AG04450 (cell line): Measurements from ENCODE around the gene DYSF. TPM values are rescaled to one million over a fixed set of nuclear protein-coding genes. Genes with fewer than 3 reads are reported as not detected.

Experiments used
- CTCF ChIA-PET: fragments of 300-600, 350-600 bp; formaldehyde crosslinking; extraction: SDS; loops from one replicate; lab custom pipeline; 2022; ENCODE audit warnings: antibody characterized with exemption, inconsistent platforms; lab: Charles Lee
- POLR2A ChIA-PET: fragments of 350-600 bp; formaldehyde crosslinking; extraction: SDS; loops from one replicate; lab custom pipeline; 2021; ENCODE audit warnings: antibody characterized with exemption, inconsistent platforms; lab: Yijun Ruan, JAX
- DNase-seq: peaks from one replicate; pipeline ENCODE4 v3.0.0-alpha.2; 2011; ENCODE audit warnings: low read depth, low spot score
- H3K27ac ChIP-seq: one replicate; pipeline ENCODE4 v1.5.1; 2012; ENCODE audit warnings: low read depth, low read length, control low read depth
- H3K27me3 ChIP-seq: one replicate; pipeline ENCODE4 v1.6.0; 2012; ENCODE audit warnings: low read length; ENCODE audit not compliant: control insufficient read depth, insufficient read depth
- H3K4me3 ChIP-seq: 2 replicates; pipeline ENCODE4 v1.5.1; 2011; ENCODE audit warnings: mild to moderate bottlenecking, low read depth, low read length, control low read depth
- H3K9me3 ChIP-seq: 2 replicates; pipeline ENCODE4 v1.5.1; 2012; ENCODE audit warnings: low read length; ENCODE audit not compliant: control insufficient read depth, insufficient read depth
- CTCF ChIP-seq: IDR thresholded peaks from 2 replicates; pipeline ENCODE4 v1.5.1; 2011; ENCODE audit warnings: low read depth, low read length, control low read depth, inconsistent platforms
- polyA plus RNA-seq: library from polyadenylated mRNA; depleted of rRNA; stranded (reverse); fragments of >200 nt; gene quantifications from 2 replicates; pipeline ENCODE4 v1.2.3, GENCODE V29; 2011

Gene DYSF
- polyA plus RNA-seq, 1 experiment: 0.07 TPM

GRCh38 chr2:71505086-71505769, 51.9 kb downstream of the DYSF start:
- DNase-seq: no peak
- H3K4me3 ChIP-seq: no peak overlapping the region
- H3K9me3 ChIP-seq: no peaks in the 10 kb centered on the region
- H3K27ac ChIP-seq: no peak overlapping the region
- ChIA-PET POLR2A (interaction anchor here (0.6 kb wide), 1 partner anchor 1373 kb away, joined by 3 read pairs; no protein-coding TSS in a partner anchor), CTCF (interaction anchor here (1.4 to 12.7 kb wide), 4 partner anchors 44 to 206 kb away, joined by 3 to 467 read pairs (median 7); partner anchors contain the start of gene ZNF638)
- no peak for TF ChIP-seq CTCF
- H3K27me3 ChIP-seq: peaks cover 20% of the 10 kb centered on the region

- ChIA-PET CTCF (interaction anchor here (1.4 to 12.7 kb wide), 4 partner anchors 45 to 207 kb away, joined by 3 to 467 read pairs (median 7); partner anchors contain the start of gene ZNF638), POLR2A (interaction anchor here (0.6 kb wide), 1 partner anchor 1374 kb away, joined by 3 read pairs; no protein-coding TSS in a partner anchor)
- no peak for TF ChIP-seq CTCF
Measured at GRCh38 chr2:71505770-71506140, 52.4 kb downstream of the DYSF start.

GRCh38 chr2:71506222-71507153, 53.1 kb downstream of the DYSF start:
- CTCF ChIA-PET: interaction anchor here (0.9 to 12.7 kb wide), 5 partner anchors 46 to 207 kb away, joined by 3 to 467 read pairs (median 6); partner anchors contain the start of gene ZNF638
- no peak for DNase-seq

More at GRCh38 chr2:71505770-71506140, 52.4 kb downstream of the DYSF start:
- Histone ChIP-seq H3K27me3 (peaks cover 20% of the 10 kb centered on the region), H3K27ac (no peak overlapping the region), H3K4me3 (no peak overlapping the region), H3K9me3 (no peaks in the 10 kb centered on the region)
- DNase-seq: no peak

GRCh38 chr2:71507476-71507875, 54.1 kb downstream of the DYSF start:
- CTCF ChIA-PET: interaction anchor here (0.9 to 12.7 kb wide), 2 partner anchors 176 to 208 kb away, joined by 3 to 467 read pairs; partner anchors contain the start of gene ZNF638
- H3K4me3 ChIP-seq: no peak overlapping the region
- H3K9me3 ChIP-seq: no peaks in the 10 kb centered on the region
- H3K27ac ChIP-seq: no peak overlapping the region
- no peak for DNase-seq
- H3K27me3 ChIP-seq: peaks cover 24% of the 10 kb centered on the region
- TF ChIP-seq CTCF: no peak
- POLR2A ChIA-PET: no interaction called here

More at GRCh38 chr2:71506222-71507153, 53.1 kb downstream of the DYSF start:
- Histone ChIP-seq H3K27me3 (peaks cover 24% of the 10 kb centered on the region), H3K27ac (no peak overlapping the region), H3K9me3 (no peaks in the 10 kb centered on the region), H3K4me3 (no peak overlapping the region)
- no peak for TF ChIP-seq CTCF
- POLR2A ChIA-PET: no interaction called here
